K562 (cell line): ENCODE data around the gene CUTA. TPM values are rescaled to one million over a fixed set of nuclear protein-coding genes. Genes with fewer than 3 reads are reported as not detected.

ENCODE experiments used
- ATAC-seq: fragments of 200-7000 bp; cut with Tn5 transposase; 3 replicates; pipeline ENCODE4 v1.9.1; 2020; ENCODE audit warnings: moderate library complexity
- BruUV-seq: library from RNA; stranded (reverse); fragments of 400-500 nt; replicated peaks from 2 replicates; lab custom pipeline; 2021; lab: Mats Ljungman, UMichigan
- CTCF ChIA-PET: fragments of 300-600 bp; formaldehyde crosslinking; extraction: SDS; loops from one replicate; lab custom pipeline; 2021; ENCODE audit warnings: low intra/inter-chr PET ratio; lab: Yijun Ruan, JAX
- POLR2A ChIA-PET: fragments of 300-600, 350-650 bp; sonication (Branson Sonifier 250); formaldehyde crosslinking; extraction: SDS; loops from one replicate; lab custom pipeline; 2021; ENCODE audit warnings: antibody characterized with exemption, inconsistent platforms; lab: Yijun Ruan, JAX
- DNase-seq, 4 experiments: peaks; one replicate each; pipeline versions ENCODE4 v3.0.0 to v3.0.0-alpha.2; 2011 to 2018; ENCODE audit warnings: low spot score in 3 of 4, mixed read lengths in 3 of 4; ENCODE audit errors: extremely low read depth in 1 of 4
- FAIRE-seq: peaks from 2 replicates; lab custom pipeline; 2011; peaks lifted over from hg19 to GRCh38; lab: Jason Lieb, UNC
- H2AFZ ChIP-seq: 2 replicates; pipeline ENCODE4 v1.6.0; 2011; ENCODE audit warnings: low read depth, low read length, control low read depth, inconsistent platforms
- H3K27ac ChIP-seq: fragments of 200-600 bp; 3 replicates; pipeline ENCODE4 v1.8.0; 2011; ENCODE audit warnings: low read depth, mild to moderate bottlenecking, control low read depth, inconsistent platforms, low read length, moderate library complexity, mixed read lengths; ENCODE audit errors: extremely low read depth
- H3K27me3 ChIP-seq, 2 experiments: fragments of 300-600 bp in 1 of 2; 2 replicates in 1 of 2; 3 replicates in 1 of 2; pipeline versions ENCODE4 v1.6.0 to v1.8.0; 2011; ENCODE audit warnings: inconsistent platforms in 2 of 2, low read length in 2 of 2, mild to moderate bottlenecking in 1 of 2, mixed read lengths in 1 of 2, moderate library complexity in 1 of 2; ENCODE audit not compliant: control insufficient read depth in 2 of 2, insufficient read depth in 2 of 2
- H3K36me3 ChIP-seq: fragments of 300-600 bp; 3 replicates; pipeline ENCODE4 v1.8.0; 2011; ENCODE audit warnings: mild to moderate bottlenecking, low read length, inconsistent platforms; ENCODE audit not compliant: control insufficient read depth, insufficient read depth
- H3K4me1 ChIP-seq, 2 experiments: fragments of 200-600 bp in 1 of 2; replicated peaks in 1 of 2; 2 replicates in 1 of 2; 3 replicates in 1 of 2; pipeline versions ENCODE4 v1.5.1 to v1.8.0; 2011; ENCODE audit warnings: inconsistent platforms in 2 of 2, low read length in 2 of 2, mild to moderate bottlenecking in 1 of 2, mixed read lengths in 1 of 2, moderate library complexity in 1 of 2; ENCODE audit not compliant: control insufficient read depth in 2 of 2, insufficient read depth in 2 of 2
- H3K4me2 ChIP-seq: 2 replicates; pipeline ENCODE4 v1.6.1; 2011; ENCODE audit warnings: low read length, control low read depth, inconsistent platforms, mixed read lengths; ENCODE audit not compliant: insufficient read depth
- H3K4me3 ChIP-seq: fragments of 200-600 bp; sonication (generic), shearing (Covaris generic); 2 replicates; pipeline ENCODE4 v1.5.1; 2016; ENCODE audit warnings: control low read depth, inconsistent platforms
- H3K79me2 ChIP-seq: fragments of 200-600 bp; 3 replicates; pipeline ENCODE4 v1.8.0; 2011; ENCODE audit warnings: low read length, inconsistent platforms; ENCODE audit not compliant: control insufficient read depth, insufficient read depth
- H3K9ac ChIP-seq, 2 experiments: 2 replicates each; pipeline versions ENCODE4 v1.6.0 to v1.6.1; 2011; ENCODE audit warnings: low read depth in 2 of 2, low read length in 2 of 2, control low read depth in 1 of 2, inconsistent platforms in 1 of 2, mild to moderate bottlenecking in 1 of 2, mixed read lengths in 1 of 2; ENCODE audit not compliant: insufficient read depth in 1 of 2
- H3K9me1 ChIP-seq: one replicate; pipeline ENCODE4 v1.6.0; 2011; ENCODE audit warnings: inconsistent platforms, mild to moderate bottlenecking, low read length, moderate library complexity; ENCODE audit not compliant: control insufficient read depth, insufficient read depth
- H3K9me3 ChIP-seq: replicated peaks from 2 replicates; pipeline ENCODE4 v1.5.1; 2011; ENCODE audit warnings: low read depth, low read length, inconsistent platforms; ENCODE audit not compliant: control insufficient read depth, insufficient read depth
- H4K20me1 ChIP-seq: replicated peaks from 2 replicates; pipeline ENCODE4 v1.6.1; 2011; ENCODE audit warnings: low read length, inconsistent platforms, mixed read lengths; ENCODE audit not compliant: control insufficient read depth, insufficient read depth
- CCAR2 ChIP-seq: fragments of 200-400 bp; formaldehyde crosslinking; IDR thresholded peaks from 2 replicates; pipeline ENCODE4 v1.6.1; 2017; ENCODE audit warnings: mild to moderate bottlenecking, low read depth, low read length
- CHD1 ChIP-seq: fragments of 200-600 bp; sonication (generic); IDR thresholded peaks from one replicate; pipeline ENCODE4 v1.6.1; 2012; ENCODE audit warnings: mild to moderate bottlenecking, moderate library complexity, low read length, inconsistent platforms
- DEAF1 ChIP-seq: fragments of 450-650 bp; formaldehyde crosslinking; IDR thresholded peaks from 2 replicates; pipeline ENCODE4 v1.4.0; 2020; ENCODE audit warnings: mild to moderate bottlenecking, moderate library complexity
- ELF4 ChIP-seq: fragments of 450-650 bp; formaldehyde crosslinking; IDR thresholded peaks from 2 replicates; pipeline ENCODE4 v1.4.0; 2022; ENCODE audit warnings: missing genetic modification characterization
- FOSL1 ChIP-seq: fragments of 200-800 bp; sonication (Bioruptor generic); conservative IDR thresholded peaks from 2 replicates; pipeline ENCODE4 v1.6.1; 2016; ENCODE audit warnings: missing genetic modification characterization, missing compliant biosample characterization
- FOXJ2 ChIP-seq: fragments of 200-800 bp; sonication (Bioruptor generic); IDR thresholded peaks from 2 replicates; pipeline ENCODE4 v1.6.1; 2016; ENCODE audit warnings: missing genetic modification characterization, missing compliant biosample characterization
- HDAC1 ChIP-seq, 2 experiments: fragments of 450-650 bp; IDR thresholded peaks; 2 replicates each; pipeline ENCODE4 v1.6.1; 2016 to 2017; ENCODE audit warnings: inconsistent platforms in 1 of 2, mild to moderate bottlenecking in 1 of 2, moderate library complexity in 1 of 2
- KLF13 ChIP-seq: fragments of 450-650 bp; IDR thresholded peaks from 2 replicates; pipeline ENCODE4 v1.6.1; 2016; ENCODE audit warnings: missing genetic modification characterization, low read depth, mild to moderate bottlenecking, missing compliant biosample characterization, moderate library complexity, borderline replicate concordance
- MEF2D ChIP-seq: conservative IDR thresholded peaks from 2 replicates; pipeline ENCODE4 v1.6.1; 2016; ENCODE audit warnings: low read depth, missing genetic modification characterization, missing compliant biosample characterization
- PHF20 ChIP-seq: fragments of 450-650 bp; IDR thresholded peaks from 2 replicates; pipeline ENCODE4 v1.6.1; 2018; ENCODE audit not compliant: partially characterized antibody
- SMAD1 ChIP-seq: fragments of 150-350 bp; IDR thresholded peaks from 2 replicates; pipeline ENCODE4 v1.6.1; 2014; ENCODE audit warnings: low read length, low read depth; ENCODE audit not compliant: partially characterized antibody
- TBP ChIP-seq: optimal IDR thresholded peaks from 2 replicates; pipeline ENCODE3; 2011; ENCODE audit warnings: low read depth, low read length, improper control_type of control experiment
- TFAM ChIP-seq: fragments of 250-450 bp; sonication (Bioruptor Pico); conservative IDR thresholded peaks from 2 replicates; pipeline ENCODE4 v1.5.0; 2021; ENCODE audit warnings: mild to moderate bottlenecking, moderate library complexity
- ZNF512 ChIP-seq: IDR thresholded peaks from 2 replicates; pipeline ENCODE4 v1.6.1; 2016; ENCODE audit warnings: missing genetic modification characterization, missing compliant biosample characterization
- WGBS: fragments of 100-300 bp; shearing (Covaris generic); methylation state at CpG from one replicate; pipeline ENCODE4 v1.1.6; 2016; ENCODE audit warnings: low coverage, mixed read lengths; ENCODE audit not compliant: insufficient coverage; ENCODE audit errors: missing lambda C conversion rate; 5-methylcytosine and 5-hydroxymethylcytosine counted together
- in situ Hi-C: fragments of 300-500 bp; cut with MboI; formaldehyde crosslinking; loops from 4 replicates; pipeline ENCODE4 v1.15.0; 2018; ENCODE audit warnings: inconsistent platforms, mixed read lengths
- intact Hi-C: fragments of 100-400 bp; cut with micrococcal nuclease; formaldehyde crosslinking; loops from 2 replicates; pipeline ENCODE4 v1.14.2; 2022
- polyA plus RNA-seq, 8 experiments: library from polyadenylated mRNA; depleted of rRNA in 4 of 8; stranded (reverse) in 5 of 8; unstranded in 3 of 8; fragments of >200 nt; fragmentation: Nextera tagmentation in 2 of 8; fragmentation: Illumina TruSeq in 1 of 8; extraction: Ambion mirVana in 2 of 8; extraction: Trizol in 1 of 8; gene quantifications; 2 replicates each; pipeline versions ENCODE4 v1.2.1 to v1.2.3, GENCODE V29; 2011 to 2014; ENCODE audit warnings: inconsistent platforms in 1 of 8, missing spikeins in 1 of 8
- total RNA-seq, 7 experiments: library from RNA; depleted of rRNA in 6 of 7; stranded (reverse); fragments of >200 nt in 6 of 7; fragmentation: Illumina TruSeq in 2 of 7; extraction: Trizol in 2 of 7; gene quantifications; 2 replicates each; pipeline versions ENCODE4 v1.2.1 to v1.2.3, GENCODE V29; 2011 to 2021; ENCODE audit warnings: low replicate concordance in 1 of 7
- TF ChIP-seq, protein P1 (sequence below): fragments of 450-650 bp; formaldehyde crosslinking; conservative IDR thresholded peaks from 2 replicates; pipeline ENCODE4 v1.4.0; 2022; ENCODE audit warnings: mild to moderate bottlenecking, missing genetic modification characterization
- TF ChIP-seq, protein P2 (sequence below), 2 experiments: fragments of 450-650 bp in 1 of 2; sonication (generic) in 1 of 2; formaldehyde crosslinking in 1 of 2; IDR thresholded peaks in 1 of 2; conservative IDR thresholded peaks in 1 of 2; 2 replicates each; pipeline versions ENCODE4 v1.6.1 to v1.8.1; 2016 to 2023; ENCODE audit warnings: mild to moderate bottlenecking in 2 of 2, moderate library complexity in 2 of 2, inconsistent platforms in 1 of 2, missing genetic modification reagents in 1 of 2

Gene CUTA
- total and polyA plus RNA-seq, 9 of the 15 experiments (the other 6 are each of a cell fraction or from before 2014, with no cell fraction given), result 166 to 682 (median 310) TPM

GRCh38 chr6:33433544-33434191 is 15.8 kb upstream of the CUTA start:
- H3K4me2 ChIP-seq, result no peak overlapping the region
- 23% methylated on average over 8 of the region's 17 CpGs for WGBS
- peaks cover 31 to 41% of the 10 kb centered on the region in 2 experiments for H3K4me1 ChIP-seq
- ChIA-PET CTCF (no interaction called here), POLR2A (interaction anchor here (0.6 to 1.3 kb wide), 2 partner anchors 11 to 262 kb away, joined by 3 read pairs; no protein-coding TSS in a partner anchor)
- H3K36me3 ChIP-seq, result peaks cover 33% of the 10 kb centered on the region; the same call in 2 of the 3 replicates
- H3K9ac ChIP-seq, result peak overlapping the region in 1 of 2 experiments; percentile 69; a peak in 1 of 4 replicates
- DNase-seq (no peak), ATAC-seq (no peak), FAIRE-seq (no peak)
- no peak overlapping the region for H3K4me3 ChIP-seq
- H2AFZ ChIP-seq, result no peak overlapping the region
- in situ Hi-C loops (no loop called here), intact Hi-C loops (no loop called here)
- H4K20me1 ChIP-seq, result no peaks in the 10 kb centered on the region; the same call in 1 of the 2 replicates
- no peaks in the 10 kb centered on the region for H3K9me1 ChIP-seq
- no TSS peak for BruUV-seq
- H3K9me3 ChIP-seq, result no peaks in the 10 kb centered on the region
- H3K27me3 ChIP-seq, result no peaks in the 10 kb centered on the region
- peaks cover 25% of the 10 kb centered on the region for H3K79me2 ChIP-seq
- no peak overlapping the region for H3K27ac ChIP-seq
- 0 out of 4 replicates have a peak, but pooled peaks of 1 of the 2 experiments have one; percentile 38 for TF ChIP-seq HDAC1 (IDR thresholded peaks at IDR 0.05)
- no peak for TF ChIP-seq PHF20
- TF ChIP-seq TBP, result no peak
- no peak for TF ChIP-seq CCAR2
- no peak for TF ChIP-seq DEAF1 (CRISPR knock-in tag)
- TF ChIP-seq KLF13 (tag), result no peak
- no peak for TF ChIP-seq ZNF512 (tag)
- no peak for TF ChIP-seq FOSL1 (tag)
- TF ChIP-seq SMAD1, result no peak
- TF ChIP-seq, protein P1, sequence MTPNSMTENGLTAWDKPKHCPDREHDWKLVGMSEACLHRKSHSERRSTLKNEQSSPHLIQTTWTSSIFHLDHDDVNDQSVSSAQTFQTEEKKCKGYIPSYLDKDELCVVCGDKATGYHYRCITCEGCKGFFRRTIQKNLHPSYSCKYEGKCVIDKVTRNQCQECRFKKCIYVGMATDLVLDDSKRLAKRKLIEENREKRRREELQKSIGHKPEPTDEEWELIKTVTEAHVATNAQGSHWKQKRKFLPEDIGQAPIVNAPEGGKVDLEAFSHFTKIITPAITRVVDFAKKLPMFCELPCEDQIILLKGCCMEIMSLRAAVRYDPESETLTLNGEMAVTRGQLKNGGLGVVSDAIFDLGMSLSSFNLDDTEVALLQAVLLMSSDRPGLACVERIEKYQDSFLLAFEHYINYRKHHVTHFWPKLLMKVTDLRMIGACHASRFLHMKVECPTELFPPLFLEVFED (CRISPR knock-in tag), result peak; percentile 67; the same call in 1 of the 2 replicates
- no peak for TF ChIP-seq CHD1
- no peak for TF ChIP-seq FOXJ2 (tag)
- TF ChIP-seq TFAM (CRISPR knock-in tag), result no peak
- TF ChIP-seq, protein P2, sequence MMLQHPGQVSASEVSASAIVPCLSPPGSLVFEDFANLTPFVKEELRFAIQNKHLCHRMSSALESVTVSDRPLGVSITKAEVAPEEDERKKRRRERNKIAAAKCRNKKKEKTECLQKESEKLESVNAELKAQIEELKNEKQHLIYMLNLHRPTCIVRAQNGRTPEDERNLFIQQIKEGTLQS (IDR thresholded peaks at IDR 0.05), result 0 out of 2 replicates have a peak, but pooled peaks have one; percentile 20
- TF ChIP-seq, protein P2 (CRISPR knock-in tag; conservative IDR thresholded peaks at IDR 0.05), result no peak
- peak; percentile 74; the same call in 1 of the 2 replicates for TF ChIP-seq MEF2D (tag)
- no peak for TF ChIP-seq ELF4 (CRISPR knock-in tag)
